ENCODE results near the gene HOXA13.

Gene HOXA13

GRCh38 chr7:27167916-27168264 lies 32.0 kb downstream of the HOXA13 start:
- Histone ChIP-seq H3K4me1 (ENCODE audit: control extremely low read depth in 1 of 4, control insufficient read depth in 4 of 4, insufficient read depth in 4 of 4, low read length in 3 of 4) (peaks cover 12 to 72% (median 46%) of the 10 kb centered on the region in 4 experiments), H3K27me3 (replicated peaks in 2 of 5; ENCODE audit: control insufficient read depth in 4 of 5, insufficient read depth in 5 of 5, low read length in 4 of 5) (no peaks in the 10 kb centered on the region)
- WGBS (ENCODE audit: insufficient coverage) = 0% methylated on average over 4 of the region's 4 CpGs

GRCh38 chr7:27166531-27167505 lies 33.1 kb downstream of the HOXA13 start:
- Histone ChIP-seq H3K4me3 (ENCODE audit: control insufficient read depth in 1 of 7, extremely low read depth in 1 of 7, insufficient read depth in 4 of 7, low read depth in 2 of 7, low read length in 6 of 7) (peak overlapping the region; percentile 34 to 100 (median 87)), H3K27ac (ENCODE audit: insufficient read depth in 1 of 2, low read depth in 1 of 2, low read length in 2 of 2, poor library complexity in 1 of 2, severe bottlenecking in 2 of 2) (peak overlapping the region; percentile 92 to 96), H3K4me1 (ENCODE audit: control extremely low read depth in 1 of 4, control insufficient read depth in 4 of 4, insufficient read depth in 4 of 4, low read length in 3 of 4) (peaks cover 19 to 72% (median 45%) of the 10 kb centered on the region in 4 experiments), H3K9me3 (ENCODE audit: control extremely low read depth in 1 of 5, control insufficient read depth in 4 of 5, insufficient read depth in 2 of 5, low read depth in 1 of 5, low read length in 4 of 5) (no peaks in the 10 kb centered on the region), H3K36me3 (ENCODE audit: control insufficient read depth in 4 of 4, insufficient read depth in 4 of 4, low read length in 3 of 4) (peaks cover 0 to 61% (median 15%) of the 10 kb centered on the region in 4 experiments), H3K27me3 (replicated peaks in 2 of 5; ENCODE audit: control insufficient read depth in 4 of 5, insufficient read depth in 5 of 5, low read length in 4 of 5) (no peaks in the 10 kb centered on the region)
- CTCF ChIA-PET = interaction anchor here (0.7 to 2.2 kb wide), 11 partner anchors 10 to 795 kb away, joined by 3 to 12 read pairs (median 6); partner anchors contain the start of genes HOXA11, HOXA3 and HOXA7
- POLR2A ChIA-PET = interaction anchor here (0.8 to 2.1 kb wide), 4 partner anchors 10 to 16 kb away, joined by 3 to 9 read pairs (median 6); partner anchors contain the start of genes HOXA3 and HOXA7
- 5% methylated on average over 41 of the region's 50 CpGs for WGBS (ENCODE audit: insufficient coverage)
- DNase-seq = peak in 1 of 3 donors; percentile 58

More at GRCh38 chr7:27167916-27168264, 32.0 kb downstream of the HOXA13 start:
- peak overlapping the region; percentile 92 to 96 for H3K27ac ChIP-seq (ENCODE audit: insufficient read depth in 1 of 2, low read depth in 1 of 2, low read length in 2 of 2, poor library complexity in 1 of 2, severe bottlenecking in 2 of 2)
- peak overlapping the region in 6 of 7 experiments; percentile 75 to 100 (median 90) for H3K4me3 ChIP-seq (ENCODE audit: control insufficient read depth in 1 of 7, extremely low read depth in 1 of 7, insufficient read depth in 4 of 7, low read depth in 2 of 7, low read length in 6 of 7)
- CTCF ChIA-PET = interaction anchor here (0.6 to 2.2 kb wide), 13 partner anchors 9 to 799 kb away, joined by 3 to 15 read pairs (median 5); partner anchors contain the start of genes HOXA11 and HOXA7
- DNase-seq = no peak
- POLR2A ChIA-PET = interaction anchor here (0.8 to 1.7 kb wide), 4 partner anchors 15 to 796 kb away, joined by 3 to 9 read pairs (median 3); partner anchors contain the start of gene HOXA3
- no peaks in the 10 kb centered on the region for H3K9me3 ChIP-seq (ENCODE audit: control extremely low read depth in 1 of 5, control insufficient read depth in 4 of 5, insufficient read depth in 2 of 5, low read depth in 1 of 5, low read length in 4 of 5)
- H3K36me3 ChIP-seq (ENCODE audit: control insufficient read depth in 4 of 4, insufficient read depth in 4 of 4, low read length in 3 of 4) = peaks cover 0 to 56% (median 13%) of the 10 kb centered on the region in 4 experiments

- Histone ChIP-seq H3K9me3 (ENCODE audit: control extremely low read depth in 1 of 5, control insufficient read depth in 4 of 5, insufficient read depth in 2 of 5, low read depth in 1 of 5, low read length in 4 of 5) (no peaks in the 10 kb centered on the region), H3K36me3 (ENCODE audit: control insufficient read depth in 4 of 4, insufficient read depth in 4 of 4, low read length in 3 of 4) (peaks cover 0 to 55% (median 12%) of the 10 kb centered on the region in 4 experiments), H3K4me3 (ENCODE audit: control insufficient read depth in 1 of 7, extremely low read depth in 1 of 7, insufficient read depth in 4 of 7, low read depth in 2 of 7, low read length in 6 of 7) (peak overlapping the region; percentile 34 to 100 (median 87)), H3K27me3 (replicated peaks in 2 of 5; ENCODE audit: control insufficient read depth in 4 of 5, insufficient read depth in 5 of 5, low read length in 4 of 5) (no peaks in the 10 kb centered on the region), H3K27ac (ENCODE audit: insufficient read depth in 1 of 2, low read depth in 1 of 2, low read length in 2 of 2, poor library complexity in 1 of 2, severe bottlenecking in 2 of 2) (peak overlapping the region; percentile 92 to 96), H3K4me1 (ENCODE audit: control extremely low read depth in 1 of 4, control insufficient read depth in 4 of 4, insufficient read depth in 4 of 4, low read length in 3 of 4) (peaks cover 19 to 67% (median 46%) of the 10 kb centered on the region in 4 experiments)
- CTCF ChIA-PET = interaction anchor here (0.7 to 2.2 kb wide), 9 partner anchors 9 to 794 kb away, joined by 3 to 12 read pairs (median 6); partner anchors contain the start of genes HOXA3 and HOXA7
- POLR2A ChIA-PET = interaction anchor here (0.6 to 2.1 kb wide), 4 partner anchors 9 to 19 kb away, joined by 3 to 9 read pairs (median 3); partner anchors contain the start of genes HOXA11, HOXA3 and HOXA7
- WGBS (ENCODE audit: insufficient coverage) = under 1% methylated on average over 41 of the region's 46 CpGs
- peak in 1 of 3 donors; percentile 31 for DNase-seq
Measured at GRCh38 chr7:27165996-27166530, 33.8 kb downstream of the HOXA13 start.

GRCh38 chr7:27165089-27165995 lies 34.5 kb downstream of the HOXA13 start, which contains the start of gene HOXA9:
Gene HOXA9, minus strand, starts transcription at chr7:27165537. Its CDS starts 80 bp downstream, at chr7:27165457.
- WGBS (ENCODE audit: insufficient coverage) = 0% methylated on average over 55 of the region's 82 CpGs
- no peaks in the 10 kb centered on the region for H3K27me3 ChIP-seq (replicated peaks in 2 of 5; ENCODE audit: control insufficient read depth in 4 of 5, insufficient read depth in 5 of 5, low read length in 4 of 5)

GRCh38 chr7:27164367-27165088 lies 35.4 kb downstream of the HOXA13 start:
- CTCF ChIA-PET = interaction anchor here (0.7 to 4.6 kb wide), 6 partner anchors 11 to 310 kb away, joined by 3 to 84 read pairs (median 14); partner anchors contain the start of genes HOXA10, HOXA3 and HOXA6
- peak overlapping the region; percentile 73 to 100 (median 87) for H3K4me3 ChIP-seq (ENCODE audit: control insufficient read depth in 1 of 7, extremely low read depth in 1 of 7, insufficient read depth in 4 of 7, low read depth in 2 of 7, low read length in 6 of 7)
- under 1% methylated on average over 39 of the region's 47 CpGs for WGBS (ENCODE audit: insufficient coverage)
- DNase-seq = peak in 1 of 3 donors; percentile 72
- H3K4me1 ChIP-seq (ENCODE audit: control extremely low read depth in 1 of 4, control insufficient read depth in 4 of 4, insufficient read depth in 4 of 4, low read length in 3 of 4) = peaks cover 15 to 70% (median 59%) of the 10 kb centered on the region in 4 experiments
- peaks cover 0 to 50% (median 12%) of the 10 kb centered on the region in 4 experiments for H3K36me3 ChIP-seq (ENCODE audit: control insufficient read depth in 4 of 4, insufficient read depth in 4 of 4, low read length in 3 of 4)
- H3K27ac ChIP-seq (ENCODE audit: insufficient read depth in 1 of 2, low read depth in 1 of 2, low read length in 2 of 2, poor library complexity in 1 of 2, severe bottlenecking in 2 of 2) = peak overlapping the region; percentile 92 to 96
- H3K9me3 ChIP-seq (ENCODE audit: control extremely low read depth in 1 of 5, control insufficient read depth in 4 of 5, insufficient read depth in 2 of 5, low read depth in 1 of 5, low read length in 4 of 5) = no peaks in the 10 kb centered on the region
- H3K27me3 ChIP-seq (replicated peaks in 2 of 5; ENCODE audit: control insufficient read depth in 4 of 5, insufficient read depth in 5 of 5, low read length in 4 of 5) = no peaks in the 10 kb centered on the region
- POLR2A ChIA-PET = interaction anchor here (2.1 kb wide), 1 partner anchor 8 kb away, joined by 9 read pairs; the partner anchor contains the start of gene HOXA7

More at GRCh38 chr7:27165089-27165995, 34.5 kb downstream of the HOXA13 start, which contains the start of gene HOXA9:
- Histone ChIP-seq H3K4me1 (ENCODE audit: control extremely low read depth in 1 of 4, control insufficient read depth in 4 of 4, insufficient read depth in 4 of 4, low read length in 3 of 4) (peaks cover 16 to 65% (median 51%) of the 10 kb centered on the region in 4 experiments), H3K36me3 (ENCODE audit: control insufficient read depth in 4 of 4, insufficient read depth in 4 of 4, low read length in 3 of 4) (peaks cover 0 to 52% (median 12%) of the 10 kb centered on the region in 4 experiments), H3K27ac (ENCODE audit: insufficient read depth in 1 of 2, low read depth in 1 of 2, low read length in 2 of 2, poor library complexity in 1 of 2, severe bottlenecking in 2 of 2) (peak within 1 kb of the TSS; percentile 92 to 96), H3K4me3 (ENCODE audit: control insufficient read depth in 1 of 7, extremely low read depth in 1 of 7, insufficient read depth in 4 of 7, low read depth in 2 of 7, low read length in 6 of 7) (peak within 1 kb of the TSS; percentile 73 to 100 (median 87)), H3K9me3 (ENCODE audit: control extremely low read depth in 1 of 5, control insufficient read depth in 4 of 5, insufficient read depth in 2 of 5, low read depth in 1 of 5, low read length in 4 of 5) (no peaks in the 10 kb centered on the region)
- CTCF ChIA-PET = interaction anchor here (0.7 to 2.2 kb wide), 7 partner anchors 8 to 793 kb away, joined by 3 to 12 read pairs (median 6); partner anchors contain the start of genes HOXA3 and HOXA7
- POLR2A ChIA-PET = interaction anchor here (0.6 to 2.1 kb wide), 2 partner anchors 9 to 20 kb away, joined by 3 to 9 read pairs; partner anchors contain the start of genes HOXA11 and HOXA7
- peak; percentile 95 to 98 (median 97) for DNase-seq

Data from common myeloid progenitor, CD34-positive (primary cell).